PFSK-1 (cell line): ENCODE measurements around the gene PRLH.

ENCODE experiments used
- FOXP2 ChIP-seq: optimal IDR thresholded peaks from 2 replicates; pipeline ENCODE3; 2011; ENCODE audit warnings: borderline replicate concordance, control low read depth, inconsistent platforms; ENCODE audit not compliant: insufficient read depth; ENCODE audit errors: extremely low read length, extremely low read depth
- POLR2AphosphoS5 ChIP-seq: IDR thresholded peaks from 2 replicates; pipeline ENCODE4 v1.6.1; 2012; ENCODE audit warnings: low read depth, mild to moderate bottlenecking, control low read depth, low read length, moderate library complexity
- REST ChIP-seq, 2 experiments: IDR thresholded peaks; 2 replicates each; pipeline versions ENCODE4 v1.6.1 to v1.8.0; 2011 to 2012; ENCODE audit warnings: low read depth in 2 of 2, low read length in 2 of 2, control low read depth in 1 of 2, inconsistent platforms in 1 of 2, mild to moderate bottlenecking in 1 of 2, moderate library complexity in 1 of 2; ENCODE audit not compliant: insufficient read depth in 1 of 2
- SIN3A ChIP-seq: IDR thresholded peaks from 2 replicates; pipeline ENCODE4 v1.6.1; 2012; ENCODE audit warnings: mild to moderate bottlenecking, low read length, moderate library complexity, borderline replicate concordance; ENCODE audit not compliant: insufficient read depth
- TAF1 ChIP-seq: IDR thresholded peaks from 2 replicates; pipeline ENCODE4 v1.6.1; 2012; ENCODE audit warnings: low read length, control low read depth, borderline replicate concordance; ENCODE audit not compliant: insufficient read depth

PRLH gene

GRCh38 chr2:237555560-237555959 lies 10.8 kb upstream of the PRLH start:
- TF ChIP-seq REST (IDR thresholded peaks at IDR 0.05; ENCODE audit: insufficient read depth in 1 of 2, low read depth in 2 of 2, low read length in 2 of 2) (no peak), TAF1 (no peak), SIN3A (no peak), POLR2AphosphoS5 (no peak), FOXP2 (no peak)

- TF ChIP-seq REST (IDR thresholded peaks at IDR 0.05; ENCODE audit: insufficient read depth in 1 of 2, low read depth in 2 of 2, low read length in 2 of 2) = no peak
- TF ChIP-seq TAF1 = no peak
Measured at GRCh38 chr2:237556773-237557632, 9.4 kb upstream of the PRLH start.

GRCh38 chr2:237557633-237558015 lies 8.8 kb upstream of the PRLH start:
- TF ChIP-seq POLR2AphosphoS5 (no peak), REST (IDR thresholded peaks at IDR 0.05; ENCODE audit: insufficient read depth in 1 of 2, low read depth in 2 of 2, low read length in 2 of 2) (no peak)

GRCh38 chr2:237558961-237559641 lies 7.3 kb upstream of the PRLH start:
- TF ChIP-seq FOXP2 = no peak
- no peak for TF ChIP-seq TAF1
- no peak for TF ChIP-seq REST (IDR thresholded peaks at IDR 0.05; ENCODE audit: insufficient read depth in 1 of 2, low read depth in 2 of 2, low read length in 2 of 2)
- TF ChIP-seq SIN3A = no peak
- TF ChIP-seq POLR2AphosphoS5 = no peak

GRCh38 chr2:237561221-237561620 lies 5.2 kb upstream of the PRLH start:
- TF ChIP-seq POLR2AphosphoS5 = no peak
- no peak for TF ChIP-seq SIN3A
- no peak for TF ChIP-seq REST (IDR thresholded peaks at IDR 0.05; ENCODE audit: insufficient read depth in 1 of 2, low read depth in 2 of 2, low read length in 2 of 2)
- no peak for TF ChIP-seq FOXP2
- TF ChIP-seq TAF1 = no peak
